ENCODE measurements around the gene OR2G6.
"Not testable (repeated sequence)": the region's sequence is repeated elsewhere in the genome, so short reads cannot be mapped to it uniquely, and the experiment has no call there.

The OR2G6 gene

GRCh38 chr1:248507773-248508172, at the start of gene OR2G6:
Gene OR2G6, plus strand, starts transcription at chr1:248508073. Its CDS starts 13,574 bp downstream, at chr1:248521647.
- not testable (repeated sequence) for DNase-seq

GRCh38 chr1:248459117-248459516, 48.8 kb upstream of the OR2G6 start:
- not testable (repeated sequence) for DNase-seq

- no peak for DNase-seq
Measured at GRCh38 chr1:248471154-248471553, 36.7 kb upstream of the OR2G6 start.

GRCh38 chr1:248472111-248472510, 35.8 kb upstream of the OR2G6 start:
- DNase-seq, result not testable (repeated sequence)

GRCh38 chr1:248473051-248473450, 34.8 kb upstream of the OR2G6 start, which contains the start of gene OR2T3:
Gene OR2T3, plus strand, starts transcription at chr1:248473351. Its CDS starts 0 bp downstream, at chr1:248473351.
- not testable (repeated sequence) for DNase-seq

GRCh38 chr1:248475660-248476059, 32.2 kb upstream of the OR2G6 start:
- not testable (repeated sequence) for DNase-seq

- not testable (repeated sequence) for DNase-seq
Measured at GRCh38 chr1:248481686-248482579, 25.9 kb upstream of the OR2G6 start.

GRCh38 chr1:248488289-248488688, 19.6 kb upstream of the OR2G6 start, which contains the start of gene OR2T5:
Gene OR2T5, plus strand, starts transcription at chr1:248488589. Its CDS starts 0 bp downstream, at chr1:248488589.
- DNase-seq, result not testable (repeated sequence)

- DNase-seq, result not testable (repeated sequence)
Measured at GRCh38 chr1:248496661-248497060, 11.2 kb upstream of the OR2G6 start.

- DNase-seq, result not testable (repeated sequence)
Measured at GRCh38 chr1:248500305-248501035, 7.4 kb upstream of the OR2G6 start.

GRCh38 chr1:248510217-248510616, 2.3 kb downstream of the OR2G6 start:
- not testable (repeated sequence) for DNase-seq

GRCh38 chr1:248521856-248522255, 14.0 kb downstream of the OR2G6 start:
- DNase-seq, result no peak

- not testable (repeated sequence) for DNase-seq
Measured at GRCh38 chr1:248537449-248537848, 29.6 kb downstream of the OR2G6 start.

- not testable (repeated sequence) for DNase-seq
Measured at GRCh38 chr1:248547383-248547782, 39.5 kb downstream of the OR2G6 start.

GRCh38 chr1:248551027-248551426, 43.2 kb downstream of the OR2G6 start:
- not testable (repeated sequence) for DNase-seq

GRCh38 chr1:248562672-248563071, 54.8 kb downstream of the OR2G6 start, which contains the start of gene OR2T29:
Gene OR2T29, minus strand, starts transcription at chr1:248562772. Its CDS starts 3,281 bp downstream, at chr1:248559491.
- DNase-seq, result not testable (repeated sequence)

GRCh38 chr1:248565530-248566373, 57.9 kb downstream of the OR2G6 start:
- DNase-seq, result not testable (repeated sequence)

GRCh38 chr1:248569049-248569448, 61.2 kb downstream of the OR2G6 start:
- not testable (repeated sequence) for DNase-seq

GRCh38 chr1:248570811-248571210, 62.9 kb downstream of the OR2G6 start:
- not testable (repeated sequence) for DNase-seq

- DNase-seq, result not testable (repeated sequence)
Measured at GRCh38 chr1:248572049-248572448, 64.2 kb downstream of the OR2G6 start.

- DNase-seq, result not testable (repeated sequence)
Measured at GRCh38 chr1:248573856-248574255, 66.0 kb downstream of the OR2G6 start.

- DNase-seq, result not testable (repeated sequence)
Measured at GRCh38 chr1:248574657-248575056, 66.8 kb downstream of the OR2G6 start, which contains the start of gene OR2T34. Gene OR2T34, minus strand, starts transcription at chr1:248574757. Its CDS starts 0 bp downstream, at chr1:248574757.

All from activated naive CD4-positive, alpha-beta T cell treated with Interleukin-2 at 50 U/mL for 16 hours (primary cell).